ENCODE data around the gene RETREG3.

RETREG3 gene

GRCh38 chr17:42530952-42531454 is 78.2 kb downstream of the RETREG3 start:
- no peaks in the 10 kb centered on the region for H3K9me3 Mint-ChIP-seq
- peaks cover 1% of the 10 kb centered on the region for H3K27me3 Mint-ChIP-seq
- H3K4me1 Mint-ChIP-seq = peaks cover 20% of the 10 kb centered on the region
- ATAC-seq (ENCODE audit: low read depth) (no peak), DNase-seq (ENCODE audit: low spot score in 2 of 2) (no peak)
- H3K4me3 Mint-ChIP-seq = peak overlapping the region; percentile 84
- no peak overlapping the region for H3K27ac Mint-ChIP-seq
- no peaks in the 10 kb centered on the region for H3K36me3 Mint-ChIP-seq

All from memory B cell (primary cell).